Vagina (tissue), 2 donors: ENCODE results near the gene AGXT2. TPM values are rescaled to one million over a fixed set of nuclear protein-coding genes. Genes with fewer than 3 reads are reported as not detected.

ENCODE experiments used
- DNase-seq, 2 donors: peaks; one replicate each; pipeline ENCODE4 v3.0.0-alpha.2; 2017; ENCODE audit errors: extremely low spot score in 2 of 2
- H3K27ac ChIP-seq: fragments of 200-600 bp; sonication (generic); one replicate; pipeline ENCODE4 v1.5.1; 2019
- H3K27me3 ChIP-seq: fragments of 200-600 bp; sonication (generic); one replicate; pipeline ENCODE4 v1.5.1; 2019
- H3K36me3 ChIP-seq, 2 donors: fragments of 200-600 bp; sonication (generic); one replicate each; pipeline ENCODE4 v1.5.1; 2017 to 2019
- H3K4me1 ChIP-seq: fragments of 200-600 bp; sonication (generic); one replicate; pipeline ENCODE4 v1.5.1; 2019
- H3K4me3 ChIP-seq, 2 donors: fragments of 200-600 bp; sonication (generic); 1 replicate in 1 of 2; 2 replicates in 1 of 2; pipeline ENCODE4 v1.5.1; 2016 to 2019
- H3K9me3 ChIP-seq: fragments of 200-600 bp; sonication (generic); one replicate; pipeline ENCODE4 v1.5.1; 2019
- POLR2A ChIP-seq, 2 donors: fragments of 450-650 bp; IDR thresholded peaks; one replicate each; pipeline ENCODE4 v1.6.1; 2017; ENCODE audit warnings: antibody characterized with exemption in 2 of 2, mild to moderate bottlenecking in 2 of 2, moderate library complexity in 2 of 2
- POLR2AphosphoS5 ChIP-seq, 2 donors: sonication (generic); formaldehyde crosslinking; IDR thresholded peaks; one replicate each; pipeline ENCODE4 v1.9.0; 2017; ENCODE audit warnings: antibody characterized with exemption in 2 of 2, mild to moderate bottlenecking in 2 of 2, low read depth in 1 of 2; ENCODE audit not compliant: insufficient read depth in 1 of 2
- intact Hi-C: fragments of 100-400 bp; cut with DNase I; formaldehyde crosslinking; loops from one replicate; pipeline ENCODE4 v1.15.1; 2023
- total RNA-seq: library from RNA; depleted of rRNA; stranded (reverse); fragments of >200 nt; gene quantifications from one replicate; pipeline ENCODE4 v1.2.3, GENCODE V29; 2016
- TF ChIP-seq, protein P1 (sequence below), 3 experiments: fragments of 450-650 bp in 2 of 3; fragments of 200-600 bp in 1 of 3; sonication (generic) in 1 of 3; IDR thresholded peaks; one replicate each; pipeline ENCODE4 v1.5.1; 2017 to 2019; ENCODE audit warnings: antibody characterized with exemption in 3 of 3, mild to moderate bottlenecking in 2 of 3, moderate library complexity in 2 of 3

AGXT2 gene
- total RNA-seq, 1 donor from 2014 or later, result not detected

DNA sequence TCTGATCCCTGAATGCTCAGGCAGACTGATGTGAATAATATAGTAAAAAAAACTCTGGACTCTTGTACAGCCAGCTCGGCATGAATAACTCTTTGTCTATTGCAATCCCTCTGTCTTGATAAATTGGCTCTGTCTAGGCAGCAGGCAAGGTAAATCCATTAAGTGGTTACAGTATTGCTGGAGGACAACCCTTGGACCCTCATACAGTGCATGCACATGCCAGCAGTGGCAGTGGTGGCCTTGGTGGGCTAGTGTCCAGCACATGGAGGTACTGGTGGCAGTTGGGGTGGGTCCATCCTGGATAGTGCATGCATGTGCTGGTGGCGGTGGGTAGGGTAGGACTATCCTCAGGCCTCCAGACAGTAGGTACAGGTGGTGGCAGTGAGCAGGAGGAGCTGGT, 79.5 kb downstream of the AGXT2 start:
- Histone ChIP-seq H3K36me3 (no peaks in the 10 kb centered on the region), H3K27me3 (no peaks in the 10 kb centered on the region), H3K27ac (no peak overlapping the region), H3K9me3 (no peaks in the 10 kb centered on the region), H3K4me1 (no peaks in the 10 kb centered on the region), H3K4me3 (no peak overlapping the region)
- TF ChIP-seq, protein P1, sequence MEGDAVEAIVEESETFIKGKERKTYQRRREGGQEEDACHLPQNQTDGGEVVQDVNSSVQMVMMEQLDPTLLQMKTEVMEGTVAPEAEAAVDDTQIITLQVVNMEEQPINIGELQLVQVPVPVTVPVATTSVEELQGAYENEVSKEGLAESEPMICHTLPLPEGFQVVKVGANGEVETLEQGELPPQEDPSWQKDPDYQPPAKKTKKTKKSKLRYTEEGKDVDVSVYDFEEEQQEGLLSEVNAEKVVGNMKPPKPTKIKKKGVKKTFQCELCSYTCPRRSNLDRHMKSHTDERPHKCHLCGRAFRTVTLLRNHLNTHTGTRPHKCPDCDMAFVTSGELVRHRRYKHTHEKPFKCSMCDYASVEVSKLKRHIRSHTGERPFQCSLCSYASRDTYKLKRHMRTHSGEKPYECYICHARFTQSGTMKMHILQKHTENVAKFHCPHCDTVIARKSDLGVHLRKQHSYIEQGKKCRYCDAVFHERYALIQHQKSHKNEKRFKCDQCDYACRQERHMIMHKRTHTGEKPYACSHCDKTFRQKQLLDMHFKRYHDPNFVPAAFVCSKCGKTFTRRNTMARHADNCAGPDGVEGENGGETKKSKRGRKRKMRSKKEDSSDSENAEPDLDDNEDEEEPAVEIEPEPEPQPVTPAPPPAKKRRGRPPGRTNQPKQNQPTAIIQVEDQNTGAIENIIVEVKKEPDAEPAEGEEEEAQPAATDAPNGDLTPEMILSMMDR (IDR thresholded peaks at IDR 0.05), result no peak
- TF ChIP-seq POLR2AphosphoS5 (IDR thresholded peaks at IDR 0.05; ENCODE audit: insufficient read depth in 1 of 2, low read depth in 1 of 2), result no peak
- no peak for TF ChIP-seq POLR2A (IDR thresholded peaks at IDR 0.05)
- DNase-seq, result no peak
- intact Hi-C loops, result no loop called here

DNA sequence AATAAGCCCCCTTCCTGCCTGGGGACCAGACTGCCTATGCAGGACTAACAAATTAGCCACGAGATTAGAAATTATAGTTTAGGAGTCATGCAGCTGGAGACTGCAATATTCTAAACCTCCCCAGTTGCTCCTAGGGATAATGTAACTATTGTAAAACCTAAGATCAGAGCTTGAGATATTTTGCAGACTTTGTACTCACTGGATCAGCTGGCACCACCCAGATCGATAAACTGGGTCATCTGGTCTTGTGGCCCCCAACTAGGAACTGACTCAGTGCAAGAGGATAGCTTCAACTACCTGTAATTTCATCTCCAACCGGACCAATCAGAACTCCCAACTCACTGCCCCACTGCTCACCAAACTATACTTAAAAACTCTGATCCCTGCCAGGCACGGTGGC, 80.2 kb downstream of the AGXT2 start:
- TF ChIP-seq POLR2A (IDR thresholded peaks at IDR 0.05) (no peak), POLR2AphosphoS5 (IDR thresholded peaks at IDR 0.05; ENCODE audit: insufficient read depth in 1 of 2, low read depth in 1 of 2) (no peak)
- TF ChIP-seq, protein P1 (IDR thresholded peaks at IDR 0.05), result no peak
- intact Hi-C loops, result no loop called here

DNA sequence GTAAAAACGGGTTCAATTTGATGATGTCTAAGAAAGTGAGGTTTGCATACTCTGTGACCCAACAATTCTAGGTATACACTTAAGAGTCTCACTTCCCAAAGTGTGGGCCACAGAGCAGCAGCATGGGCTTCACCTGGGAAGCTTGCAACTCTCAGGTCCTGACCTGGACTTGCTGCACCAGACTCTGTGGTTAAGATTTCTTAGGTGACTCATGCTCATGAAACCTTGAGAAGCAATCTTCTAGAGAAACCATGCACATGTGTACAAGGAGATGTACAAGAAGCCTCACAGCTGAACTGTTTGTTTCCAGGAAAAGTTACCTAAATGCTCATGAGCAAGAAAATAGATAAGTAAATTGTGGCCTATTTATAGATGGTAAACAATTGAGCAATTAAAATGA, 88.4 kb downstream of the AGXT2 start:
- Histone ChIP-seq H3K9me3 (no peaks in the 10 kb centered on the region), H3K27me3 (no peaks in the 10 kb centered on the region), H3K4me1 (no peaks in the 10 kb centered on the region), H3K4me3 (no peak overlapping the region), H3K36me3 (peaks cover under 1 to 5% of the 10 kb centered on the region in 2 donors), H3K27ac (no peak overlapping the region)
- DNase-seq, result no peak
- TF ChIP-seq POLR2AphosphoS5 (IDR thresholded peaks at IDR 0.05; ENCODE audit: insufficient read depth in 1 of 2, low read depth in 1 of 2), result no peak
- no peak for TF ChIP-seq POLR2A (IDR thresholded peaks at IDR 0.05)
- TF ChIP-seq, protein P1 (IDR thresholded peaks at IDR 0.05), result no peak
- intact Hi-C loops, result no loop called here

More for the DNA sequence above, 80.2 kb downstream of the AGXT2 start:
- H3K9me3 ChIP-seq, result no peaks in the 10 kb centered on the region
- DNase-seq, result no peak
- no peaks in the 10 kb centered on the region for H3K27me3 ChIP-seq
- H3K27ac ChIP-seq, result no peak overlapping the region
- no peaks in the 10 kb centered on the region for H3K36me3 ChIP-seq
- no peaks in the 10 kb centered on the region for H3K4me1 ChIP-seq
- no peak overlapping the region for H3K4me3 ChIP-seq

DNA sequence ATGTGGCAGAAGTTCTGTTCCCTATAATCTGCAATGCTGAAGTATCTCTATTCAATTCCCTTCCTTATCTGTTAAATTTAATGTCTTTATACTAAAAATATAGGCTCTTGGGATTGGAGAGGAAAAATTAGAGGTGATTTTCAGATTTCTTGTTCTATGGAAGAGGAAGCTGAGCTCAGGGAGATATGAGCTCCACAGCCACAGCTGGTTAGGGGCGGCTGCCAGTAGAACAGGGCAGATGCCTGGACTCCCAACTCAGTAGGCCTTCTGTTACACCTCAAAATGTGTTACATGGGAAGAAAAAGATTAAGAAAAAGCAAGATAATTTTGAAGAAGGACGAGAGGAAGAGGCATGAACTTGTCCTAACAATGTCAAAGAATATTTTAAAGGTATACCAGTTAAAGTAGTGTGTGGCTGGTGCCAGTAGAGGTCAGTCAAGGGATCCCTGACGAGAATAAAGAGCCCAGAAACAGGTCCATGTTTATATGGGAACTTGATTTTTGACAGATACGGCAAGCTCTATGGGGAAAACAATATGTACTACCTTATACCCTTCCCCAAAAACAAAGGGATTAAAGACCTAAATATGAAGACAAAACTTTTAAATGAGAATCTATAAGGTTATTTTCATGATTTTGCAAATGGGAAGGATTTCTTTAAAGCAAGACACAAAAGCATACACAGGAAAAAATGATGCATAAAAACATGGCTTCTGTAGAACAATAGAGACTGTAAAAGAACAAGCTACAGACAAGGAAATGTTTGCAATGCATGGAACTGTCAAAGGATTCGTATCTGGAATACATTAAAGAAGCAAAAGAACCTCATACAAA, 89.7 kb downstream of the AGXT2 start:
- DNase-seq, result no peak
- Histone ChIP-seq H3K4me1 (no peaks in the 10 kb centered on the region), H3K4me3 (no peak overlapping the region), H3K36me3 (peaks cover 6 to 14% of the 10 kb centered on the region in 2 donors), H3K27ac (no peak overlapping the region), H3K9me3 (no peaks in the 10 kb centered on the region), H3K27me3 (no peaks in the 10 kb centered on the region)
- intact Hi-C loops, result no loop called here
- TF ChIP-seq POLR2A (IDR thresholded peaks at IDR 0.05) (no peak), POLR2AphosphoS5 (IDR thresholded peaks at IDR 0.05; ENCODE audit: insufficient read depth in 1 of 2, low read depth in 1 of 2) (no peak)
- TF ChIP-seq, protein P1 (IDR thresholded peaks at IDR 0.05), result no peak

DNA sequence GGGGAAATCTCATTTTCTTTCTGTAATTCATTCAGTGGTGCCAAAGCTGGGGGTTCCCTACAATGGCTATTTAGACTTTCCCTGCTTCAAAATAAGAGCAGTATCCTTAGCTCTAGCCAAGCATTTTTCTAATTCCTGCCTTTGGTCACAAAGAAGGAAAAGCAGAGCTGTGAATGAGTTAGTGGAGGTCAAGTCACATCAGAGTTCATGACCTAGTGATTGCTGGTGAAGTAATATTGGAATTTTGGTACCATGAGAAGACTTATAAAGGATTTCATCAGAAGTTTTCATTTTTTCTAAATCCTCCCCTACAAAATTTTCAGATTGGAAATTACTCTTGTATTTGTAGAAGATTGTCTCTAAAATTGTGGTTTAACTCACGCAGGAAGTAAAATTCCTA, 90.4 kb downstream of the AGXT2 start:
- intact Hi-C loops, result no loop called here
- TF ChIP-seq POLR2A (IDR thresholded peaks at IDR 0.05) (no peak), POLR2AphosphoS5 (IDR thresholded peaks at IDR 0.05; ENCODE audit: insufficient read depth in 1 of 2, low read depth in 1 of 2) (no peak)
- TF ChIP-seq, protein P1 (IDR thresholded peaks at IDR 0.05), result no peak
- H3K4me1 ChIP-seq, result no peaks in the 10 kb centered on the region
- no peaks in the 10 kb centered on the region for H3K27me3 ChIP-seq
- no peak overlapping the region for H3K27ac ChIP-seq
- H3K36me3 ChIP-seq, result peaks cover 6 to 22% of the 10 kb centered on the region in 2 donors
- no peak for DNase-seq
- H3K4me3 ChIP-seq, result no peak overlapping the region
- H3K9me3 ChIP-seq, result no peaks in the 10 kb centered on the region
